ENCODE data around the gene FDXR. TPM values are rescaled to one million over a fixed set of nuclear protein-coding genes. Genes with fewer than 3 reads are reported as not detected.

Gene FDXR
- total RNA-seq, 1 donor: 23.5 TPM

GRCh38 chr17:74858672-74859458 lies 13.9 kb downstream of the FDXR start:
- H3K9me3 ChIP-seq (ENCODE audit: low read depth, low read length): no peaks in the 10 kb centered on the region
- H3K27ac ChIP-seq (ENCODE audit: low read depth, low read length): no peak overlapping the region
- no peak overlapping the region for H3K4me2 ChIP-seq (ENCODE audit: insufficient read depth, low read length)
- peaks cover 65% of the 10 kb centered on the region for H3K27me3 ChIP-seq (ENCODE audit: insufficient read depth, low read length)
- H3K79me2 ChIP-seq (ENCODE audit: insufficient read depth, low read length): no peaks in the 10 kb centered on the region
- H3K36me3 ChIP-seq (ENCODE audit: insufficient read depth, low read length): no peaks in the 10 kb centered on the region
- no peak overlapping the region for H3K4me3 ChIP-seq (ENCODE audit: insufficient read depth, low read length)
- DNase-seq (ENCODE audit: insufficient read length, low spot score, missing footprints): peak; percentile 96
- no peak overlapping the region for H2AFZ ChIP-seq (ENCODE audit: low read length)
- H4K20me1 ChIP-seq (ENCODE audit: insufficient read depth, low read length): no peaks in the 10 kb centered on the region
- no peak for TF ChIP-seq CTCF (IDR thresholded peaks at IDR 0.05; ENCODE audit: extremely low read depth, low read depth, low read length)
- H3K4me1 ChIP-seq (ENCODE audit: insufficient read depth, low read length): no peaks in the 10 kb centered on the region

GRCh38 chr17:74857191-74857590 lies 15.6 kb downstream of the FDXR start:
- Histone ChIP-seq H3K27me3 (ENCODE audit: insufficient read depth, low read length) (peaks cover 77% of the 10 kb centered on the region), H3K4me2 (ENCODE audit: insufficient read depth, low read length) (no peak overlapping the region), H3K79me2 (ENCODE audit: insufficient read depth, low read length) (no peaks in the 10 kb centered on the region), H2AFZ (ENCODE audit: low read length) (no peak overlapping the region), H4K20me1 (ENCODE audit: insufficient read depth, low read length) (no peaks in the 10 kb centered on the region), H3K36me3 (ENCODE audit: insufficient read depth, low read length) (no peaks in the 10 kb centered on the region), H3K27ac (ENCODE audit: low read depth, low read length) (no peak overlapping the region), H3K4me1 (ENCODE audit: insufficient read depth, low read length) (no peaks in the 10 kb centered on the region), H3K9me3 (ENCODE audit: low read depth, low read length) (no peaks in the 10 kb centered on the region), H3K4me3 (ENCODE audit: insufficient read depth, low read length) (no peak overlapping the region)
- DNase-seq (ENCODE audit: insufficient read length, low spot score, missing footprints): no peak
- TF ChIP-seq CTCF (IDR thresholded peaks at IDR 0.05; ENCODE audit: extremely low read depth, low read depth, low read length): no peak

GRCh38 chr17:74856112-74856511 lies 16.7 kb downstream of the FDXR start:
- H3K9me3 ChIP-seq (ENCODE audit: low read depth, low read length): no peaks in the 10 kb centered on the region

More at GRCh38 chr17:74856112-74856511, 16.7 kb downstream of the FDXR start:
- H3K4me3 ChIP-seq (ENCODE audit: insufficient read depth, low read length): no peak overlapping the region
- H3K27me3 ChIP-seq (ENCODE audit: insufficient read depth, low read length): peaks cover 78% of the 10 kb centered on the region
- no peaks in the 10 kb centered on the region for H4K20me1 ChIP-seq (ENCODE audit: insufficient read depth, low read length)
- no peaks in the 10 kb centered on the region for H3K79me2 ChIP-seq (ENCODE audit: insufficient read depth, low read length)
- no peaks in the 10 kb centered on the region for H3K36me3 ChIP-seq (ENCODE audit: insufficient read depth, low read length)
- H3K4me2 ChIP-seq (ENCODE audit: insufficient read depth, low read length): no peak overlapping the region
- no peak for TF ChIP-seq CTCF (IDR thresholded peaks at IDR 0.05; ENCODE audit: extremely low read depth, low read depth, low read length)
- H3K27ac ChIP-seq (ENCODE audit: low read depth, low read length): no peak overlapping the region
- H2AFZ ChIP-seq (ENCODE audit: low read length): no peak overlapping the region
- H3K4me1 ChIP-seq (ENCODE audit: insufficient read depth, low read length): no peaks in the 10 kb centered on the region
- DNase-seq (ENCODE audit: insufficient read length, low spot score, missing footprints): no peak

Data from osteoblast (primary cell).